Measurements from ENCODE around the gene PGM1.
A peak's percentile ranks its signal among the peaks of the same experiment; 100 is the strongest.

The PGM1 gene

GRCh38 chr1:63633281-63633680 lies 40.1 kb downstream of the PGM1 start:
- DNase-seq (ENCODE audit: low read depth), result no peak

GRCh38 chr1:63634471-63634870 lies 41.3 kb downstream of the PGM1 start:
- no peak for DNase-seq (ENCODE audit: low read depth)

- DNase-seq (ENCODE audit: low read depth), result peak; percentile 39
Measured at GRCh38 chr1:63635681-63636080, 42.5 kb downstream of the PGM1 start.

GRCh38 chr1:63636192-63637105 lies 43.2 kb downstream of the PGM1 start:
- DNase-seq (ENCODE audit: low read depth), result no peak

GRCh38 chr1:63638471-63638870 lies 45.3 kb downstream of the PGM1 start:
- no peak for DNase-seq (ENCODE audit: low read depth)

- no peak for DNase-seq (ENCODE audit: low read depth)
Measured at GRCh38 chr1:63638875-63639274, 45.7 kb downstream of the PGM1 start.

GRCh38 chr1:63640633-63641567 lies 47.7 kb downstream of the PGM1 start:
- no peak for DNase-seq (ENCODE audit: low read depth)

- DNase-seq (ENCODE audit: low read depth), result no peak
Measured at GRCh38 chr1:63641615-63642014, 48.4 kb downstream of the PGM1 start.

- no peak for DNase-seq (ENCODE audit: low read depth)
Measured at GRCh38 chr1:63642901-63643300, 49.7 kb downstream of the PGM1 start.

GRCh38 chr1:63643517-63643916 lies 50.3 kb downstream of the PGM1 start:
- no peak for DNase-seq (ENCODE audit: low read depth)

- no peak for DNase-seq (ENCODE audit: low read depth)
Measured at GRCh38 chr1:63643926-63644325, 50.7 kb downstream of the PGM1 start.

GRCh38 chr1:63645317-63645716 lies 52.1 kb downstream of the PGM1 start:
- no peak for DNase-seq (ENCODE audit: low read depth)

- no peak for DNase-seq (ENCODE audit: low read depth)
Measured at GRCh38 chr1:63648689-63649088, 55.5 kb downstream of the PGM1 start.

GRCh38 chr1:63651161-63651701 lies 58.0 kb downstream of the PGM1 start:
- no peak for DNase-seq (ENCODE audit: low read depth)

- no peak for DNase-seq (ENCODE audit: low read depth)
Measured at GRCh38 chr1:63653976-63654375, 60.8 kb downstream of the PGM1 start.

- DNase-seq (ENCODE audit: low read depth), result no peak
Measured at GRCh38 chr1:63659448-63659847, 66.2 kb downstream of the PGM1 start.

GRCh38 chr1:63662056-63662836 lies 69.0 kb downstream of the PGM1 start:
- DNase-seq (ENCODE audit: low read depth), result peak; percentile 44

GRCh38 chr1:63662841-63663240 lies 69.6 kb downstream of the PGM1 start:
- DNase-seq (ENCODE audit: low read depth), result no peak

GRCh38 chr1:63663301-63663700 lies 70.1 kb downstream of the PGM1 start:
- DNase-seq (ENCODE audit: low read depth), result no peak

GRCh38 chr1:63663873-63664272 lies 70.7 kb downstream of the PGM1 start:
- DNase-seq (ENCODE audit: low read depth), result no peak

GRCh38 chr1:63664742-63665141 lies 71.5 kb downstream of the PGM1 start:
- DNase-seq (ENCODE audit: low read depth), result no peak

- no peak for DNase-seq (ENCODE audit: low read depth)
Measured at GRCh38 chr1:63665410-63665809, 72.2 kb downstream of the PGM1 start.
